Small intestine (tissue), 7 donors: ENCODE data around the gene KIAA0319L. TPM values are rescaled to one million over a fixed set of nuclear protein-coding genes. Genes with fewer than 3 reads are reported as not detected.

ENCODE experiments used
- DNase-seq, 2 donors: peaks; one replicate each; pipeline versions ENCODE4 v3.0.0 to v3.0.0-alpha.2; 2013
- FAIRE-seq: peaks from 2 replicates; lab custom pipeline; 2012; peaks lifted over from hg19 to GRCh38; lab: Jason Lieb, UNC
- H3K27ac ChIP-seq, 3 donors: one replicate each; pipeline ENCODE4 v1.5.1; 2013; ENCODE audit warnings: low read length in 2 of 3, mild to moderate bottlenecking in 2 of 3, control low read depth in 1 of 3, inconsistent platforms in 1 of 3, low read depth in 1 of 3, moderate library complexity in 1 of 3
- H3K27me3 ChIP-seq, 3 donors: one replicate each; pipeline ENCODE4 v1.6.1; 2013; ENCODE audit warnings: low read length in 3 of 3, inconsistent platforms in 1 of 3; ENCODE audit not compliant: control insufficient read depth in 3 of 3, insufficient read depth in 3 of 3
- H3K36me3 ChIP-seq, 3 donors: one replicate each; pipeline ENCODE4 v1.6.1; 2013; ENCODE audit warnings: low read length in 3 of 3, inconsistent platforms in 1 of 3, low read depth in 1 of 3, mild to moderate bottlenecking in 1 of 3, moderate library complexity in 1 of 3; ENCODE audit not compliant: control insufficient read depth in 3 of 3, insufficient read depth in 2 of 3
- H3K4me1 ChIP-seq, 3 donors: one replicate each; pipeline ENCODE4 v1.6.1; 2013; ENCODE audit warnings: low read length in 2 of 3, inconsistent platforms in 1 of 3, low read depth in 1 of 3, mild to moderate bottlenecking in 1 of 3, moderate library complexity in 1 of 3; ENCODE audit not compliant: control insufficient read depth in 3 of 3, insufficient read depth in 2 of 3
- H3K4me3 ChIP-seq, 3 donors: one replicate each; pipeline ENCODE4 v1.5.1; 2013; ENCODE audit warnings: low read length in 3 of 3, control low read depth in 1 of 3, inconsistent platforms in 1 of 3, low read depth in 1 of 3, mild to moderate bottlenecking in 1 of 3, moderate library complexity in 1 of 3
- H3K9me3 ChIP-seq, 2 donors: one replicate each; pipeline ENCODE4 v1.6.1; 2013; ENCODE audit warnings: low read depth in 1 of 2, low read length in 1 of 2; ENCODE audit not compliant: control insufficient read depth in 2 of 2, insufficient read depth in 1 of 2
- WGBS, 3 donors: extraction: QIAGEN DNeasy Blood & Tissue Kit; methylation state at CpG; one replicate each; pipeline ENCODE4 v1.1.7; 2013; 5-methylcytosine and 5-hydroxymethylcytosine counted together
- polyA plus RNA-seq, 4 donors: library from polyadenylated mRNA; stranded (reverse) in 3 of 4; unstranded in 1 of 4; fragments of 200-250 nt in 3 of 4; fragments of 120-200 nt in 1 of 4; gene quantifications; one replicate each; pipeline versions ENCODE4 v1.2.1 to v1.2.3, GENCODE V29; 2013
- donor health status: healthy with polysubstance abuse.
- donor health status: control.
- donor health status: control.
- donor health status: Bipolar disorder and iron deficiency.
- donor health status: healthy.

Gene KIAA0319L
- polyA plus RNA-seq, 4 donors, result 14.1 to 66.4 (median 21.9) TPM

GRCh38 chr1:35553851-35554250 is 3.4 kb downstream of the KIAA0319L start:
- Histone ChIP-seq H3K9me3 (no peaks in the 10 kb centered on the region), H3K4me1 (peaks cover 5 to 18% (median 9%) of the 10 kb centered on the region in 3 donors), H3K27ac (no peak overlapping the region), H3K27me3 (no peaks in the 10 kb centered on the region), H3K36me3 (peaks cover 0 to 21% (median 6%) of the 10 kb centered on the region in 3 donors), H3K4me3 (no peak overlapping the region)
- no peak for DNase-seq
- no peak for FAIRE-seq
- 51 to 77% (median 55%) methylated on average over 2 of the region's 2 CpGs for WGBS, 3 donors

GRCh38 chr1:35546614-35547013 is 10.6 kb downstream of the KIAA0319L start:
- Histone ChIP-seq H3K36me3 (peaks cover 3 to 11% (median 7%) of the 10 kb centered on the region in 3 donors), H3K4me1 (no peaks in the 10 kb centered on the region), H3K27me3 (no peaks in the 10 kb centered on the region), H3K4me3 (no peak overlapping the region), H3K9me3 (no peaks in the 10 kb centered on the region), H3K27ac (no peak overlapping the region)
- DNase-seq (no peak), FAIRE-seq (no peak)
- 91 to 99% (median 96%) methylated on average over 1 of the region's 1 CpG for WGBS, 3 donors

- no peaks in the 10 kb centered on the region for H3K9me3 ChIP-seq
Observed at GRCh38 chr1:35544976-35545375, 12.2 kb downstream of the KIAA0319L start.

GRCh38 chr1:35539824-35540261 is 17.4 kb downstream of the KIAA0319L start:
- FAIRE-seq, result no peak
- Histone ChIP-seq H3K4me3 (no peak overlapping the region), H3K9me3 (no peaks in the 10 kb centered on the region), H3K36me3 (peaks cover 0 to 9% (median 4%) of the 10 kb centered on the region in 3 donors), H3K27ac (peak overlapping the region in 2 of 3 donors; percentile 5 to 78), H3K27me3 (no peaks in the 10 kb centered on the region), H3K4me1 (peaks cover 0 to 11% (median 0%) of the 10 kb centered on the region in 3 donors)
- no peak for DNase-seq
- WGBS, 3 donors, result 29 to 67% (median 67%) methylated on average over 1 of the region's 1 CpG

More at GRCh38 chr1:35544976-35545375, 12.2 kb downstream of the KIAA0319L start:
- Histone ChIP-seq H3K4me3 (no peak overlapping the region), H3K27ac (no peak overlapping the region), H3K36me3 (peaks cover 3 to 9% (median 9%) of the 10 kb centered on the region in 3 donors), H3K27me3 (no peaks in the 10 kb centered on the region), H3K4me1 (peaks cover 0 to 4% (median 0%) of the 10 kb centered on the region in 3 donors)
- 73 to 93% (median 89%) methylated on average over 3 of the region's 3 CpGs for WGBS, 3 donors
- DNase-seq (peak; percentile 42 to 70), FAIRE-seq (no peak)

- Histone ChIP-seq H3K4me3 (no peak overlapping the region), H3K36me3 (peaks cover 0 to 11% (median 4%) of the 10 kb centered on the region in 3 donors), H3K27ac (peak overlapping the region in 2 of 3 donors; percentile 5 to 43), H3K9me3 (no peaks in the 10 kb centered on the region), H3K4me1 (peaks cover 0 to 11% (median 0%) of the 10 kb centered on the region in 3 donors), H3K27me3 (no peaks in the 10 kb centered on the region)
- DNase-seq (peak in 1 of 2 donors; percentile 27), FAIRE-seq (no peak)
- WGBS, 3 donors, result 64 to 90% (median 74%) methylated on average over 6 of the region's 6 CpGs
Observed at GRCh38 chr1:35539073-35539823, 18.0 kb downstream of the KIAA0319L start.

- Histone ChIP-seq H3K4me3 (no peak overlapping the region), H3K27me3 (no peaks in the 10 kb centered on the region), H3K36me3 (peaks cover 0 to 11% (median 2%) of the 10 kb centered on the region in 3 donors), H3K27ac (no peak overlapping the region), H3K4me1 (peaks cover 0 to 11% (median 0%) of the 10 kb centered on the region in 3 donors), H3K9me3 (peaks cover 0 to under 1% of the 10 kb centered on the region in 2 donors)
- FAIRE-seq, result no peak
- WGBS, 3 donors, result 86 to 97% (median 90%) methylated on average over 1 of the region's 1 CpG
- DNase-seq, result no peak
Observed at GRCh38 chr1:35537806-35538205, 19.4 kb downstream of the KIAA0319L start.

GRCh38 chr1:35536556-35537162 is 20.5 kb downstream of the KIAA0319L start:
- FAIRE-seq, result no peak

GRCh38 chr1:35535243-35535642 is 22.0 kb downstream of the KIAA0319L start:
- Histone ChIP-seq H3K27me3 (no peaks in the 10 kb centered on the region), H3K4me3 (no peak overlapping the region), H3K36me3 (peaks cover 2 to 24% (median 4%) of the 10 kb centered on the region in 3 donors), H3K4me1 (peaks cover 0 to 7% (median 0%) of the 10 kb centered on the region in 3 donors), H3K9me3 (peaks cover 0 to 21% of the 10 kb centered on the region in 2 donors), H3K27ac (no peak overlapping the region)
- FAIRE-seq, result no peak
- no peak for DNase-seq

More at GRCh38 chr1:35536556-35537162, 20.5 kb downstream of the KIAA0319L start:
- H3K4me1 ChIP-seq, result peaks cover 0 to 11% (median 0%) of the 10 kb centered on the region in 3 donors
- H3K27ac ChIP-seq, result no peak overlapping the region
- peaks cover 0 to 9% of the 10 kb centered on the region in 2 donors for H3K9me3 ChIP-seq
- H3K27me3 ChIP-seq, result no peaks in the 10 kb centered on the region
- 92 to 96% (median 95%) methylated on average over 2 of the region's 2 CpGs for WGBS, 3 donors
- peaks cover under 1 to 17% (median 2%) of the 10 kb centered on the region in 3 donors for H3K36me3 ChIP-seq
- H3K4me3 ChIP-seq, result no peak overlapping the region
- DNase-seq, result no peak
